Activated CD4-positive, alpha-beta T cell treated with anti-CD3 and anti-CD28 coated beads for 48 hours (primary cell): ENCODE results near the gene FZR1.
A peak's percentile ranks its signal among the peaks of the same experiment; 100 is the strongest.
"Not testable (repeated sequence)": the region's sequence is repeated elsewhere in the genome, so short reads cannot be mapped to it uniquely, and the experiment has no call there.

Experiments used
- DNase-seq: peaks from one replicate; pipeline ENCODE4 v3.0.0-alpha.2; 2020

FZR1 gene

GRCh38 chr19:3497757-3498520, 8.2 kb upstream of the FZR1 start:
- no peak for DNase-seq

GRCh38 chr19:3499738-3500428, 6.2 kb upstream of the FZR1 start:
- DNase-seq = no peak

- DNase-seq = peak; percentile 98
These were observed 5.5 kb upstream of the FZR1 start, which contains the start of gene DOHH for GRCh38 chr19:3500429-3501101. Gene DOHH, minus strand, starts transcription at chr19:3500674. Its CDS starts 3,860 bp downstream, at chr19:3496814.

GRCh38 chr19:3501780-3502179, 4.3 kb upstream of the FZR1 start:
- DNase-seq = no peak

GRCh38 chr19:3503036-3503572, 3.0 kb upstream of the FZR1 start:
- no peak for DNase-seq

- no peak for DNase-seq
These were observed 1.4 kb upstream of the FZR1 start for GRCh38 chr19:3504735-3505134.

GRCh38 chr19:3506384-3507340, 551 bp downstream of the FZR1 start:
- DNase-seq = peak; percentile 43

- DNase-seq = peak; percentile 36
These were observed 1.4 kb downstream of the FZR1 start for GRCh38 chr19:3507371-3508120.

GRCh38 chr19:3508121-3508661, 2.1 kb downstream of the FZR1 start:
- DNase-seq = not testable (repeated sequence)

DNA sequence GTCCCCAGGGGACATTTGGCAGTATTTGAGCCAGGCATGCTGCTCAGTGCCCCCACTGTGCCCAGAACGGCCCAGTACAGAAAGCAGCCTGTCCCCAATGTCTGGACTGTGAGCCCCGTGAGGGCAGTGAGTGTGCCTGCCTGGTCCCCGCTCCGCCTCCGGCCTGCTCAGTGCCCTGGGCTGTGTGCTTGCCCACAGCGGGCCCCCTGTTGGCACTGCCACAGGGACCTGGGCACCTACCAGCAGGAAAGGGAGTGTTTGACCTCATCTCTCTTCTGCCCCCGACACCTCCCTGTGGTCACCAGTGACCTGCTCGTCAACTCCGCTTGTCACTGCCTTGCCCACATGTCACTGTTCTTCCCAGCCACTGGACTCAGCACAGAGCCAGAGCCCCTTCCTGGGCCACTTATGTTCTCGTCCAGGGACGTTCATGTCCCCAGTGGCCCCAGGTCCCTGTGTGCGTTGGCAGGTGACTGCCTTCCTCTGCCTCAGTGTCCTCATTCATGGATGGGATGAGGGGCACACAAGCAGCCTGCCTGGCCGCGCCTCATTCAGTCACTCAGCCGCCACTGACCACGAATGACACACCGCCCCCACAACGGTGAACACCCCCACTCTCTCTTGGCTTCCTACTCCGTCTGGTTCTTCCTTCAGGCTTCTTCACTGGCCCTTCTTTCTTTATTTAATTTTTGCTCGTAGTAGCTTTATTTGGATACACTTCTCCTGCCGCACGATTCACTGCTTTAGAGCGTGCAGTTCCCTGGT, 2.8 kb downstream of the FZR1 start:
- DNase-seq = no peak

GRCh38 chr19:3509566-3509989, 3.5 kb downstream of the FZR1 start:
- peak; percentile 71 for DNase-seq

DNA sequence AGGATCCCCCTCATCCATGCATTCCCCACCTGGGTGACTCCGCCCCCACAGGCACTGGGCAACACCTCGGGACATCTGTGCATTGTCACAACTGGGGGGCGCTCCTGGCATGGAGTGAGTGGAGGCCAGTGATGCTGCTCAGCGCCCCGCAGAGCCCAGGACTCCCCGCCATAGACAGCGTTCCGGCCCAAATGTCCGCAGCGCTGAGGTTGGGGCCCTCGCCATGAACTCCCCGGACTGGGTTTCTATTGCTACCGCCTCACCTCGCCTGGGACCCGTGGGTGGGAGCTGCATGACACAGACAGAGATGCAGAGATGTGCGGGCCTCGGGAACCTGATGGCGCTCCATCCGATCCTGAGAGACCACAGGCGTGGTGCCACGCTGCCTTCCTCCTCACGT, 4.6 kb downstream of the FZR1 start:
- no peak for DNase-seq

- DNase-seq = no peak
These were observed 5.6 kb downstream of the FZR1 start for GRCh38 chr19:3511506-3512251.

DNA sequence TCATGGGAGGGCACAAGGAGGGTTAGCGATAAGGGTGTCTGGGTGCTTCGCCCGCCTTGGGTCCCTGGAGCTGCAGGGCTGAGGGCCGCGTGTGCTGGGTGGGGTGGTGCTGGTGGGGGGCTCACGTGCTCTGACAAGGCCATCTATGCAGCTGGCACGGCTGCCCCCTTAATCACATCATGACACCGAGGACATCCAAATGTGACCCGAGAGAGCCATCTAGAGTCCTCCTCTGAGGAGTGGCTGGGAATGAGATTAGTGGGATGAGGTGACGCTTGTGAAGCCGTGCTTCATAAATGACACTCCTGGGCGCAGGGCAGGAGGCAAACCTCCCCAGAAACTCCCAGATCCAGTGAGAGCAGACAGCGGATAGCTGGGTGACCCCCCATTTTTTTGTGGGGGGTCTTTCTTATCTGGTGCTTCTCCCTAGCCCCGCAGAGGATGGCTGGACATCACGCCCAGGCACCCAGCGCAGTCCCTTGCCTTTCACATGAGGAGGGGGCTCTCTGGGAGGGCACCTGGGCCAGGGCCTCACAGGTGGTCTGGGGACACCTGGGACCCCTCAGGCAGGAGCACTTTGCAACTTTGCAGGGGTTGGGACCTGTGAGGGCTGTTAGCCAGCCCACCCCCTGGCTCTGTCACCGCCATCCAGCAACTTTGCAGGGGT, 6.6 kb downstream of the FZR1 start:
- DNase-seq = no peak

GRCh38 chr19:3513229-3514140, 7.4 kb downstream of the FZR1 start:
- no peak for DNase-seq

DNA sequence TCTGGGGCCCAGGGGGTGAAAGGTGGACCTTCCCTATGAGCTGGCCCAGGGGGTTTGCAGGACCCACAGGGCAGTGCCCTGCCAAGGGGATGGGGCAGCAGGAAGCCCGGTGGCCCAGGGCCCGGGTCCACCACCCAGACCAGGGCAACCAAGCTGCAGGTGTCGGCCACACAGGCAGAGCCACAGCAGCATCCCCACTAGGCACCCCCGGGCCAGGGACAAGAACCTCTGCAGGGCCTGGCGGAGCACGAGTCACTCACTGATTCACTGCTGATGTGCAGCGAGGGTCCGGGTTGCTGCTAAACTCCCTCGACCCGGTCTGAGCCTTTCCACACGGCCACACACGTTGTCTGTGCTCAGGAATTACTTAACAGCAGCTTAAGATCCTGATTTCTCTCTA, 8.8 kb downstream of the FZR1 start:
- DNase-seq = no peak

DNA sequence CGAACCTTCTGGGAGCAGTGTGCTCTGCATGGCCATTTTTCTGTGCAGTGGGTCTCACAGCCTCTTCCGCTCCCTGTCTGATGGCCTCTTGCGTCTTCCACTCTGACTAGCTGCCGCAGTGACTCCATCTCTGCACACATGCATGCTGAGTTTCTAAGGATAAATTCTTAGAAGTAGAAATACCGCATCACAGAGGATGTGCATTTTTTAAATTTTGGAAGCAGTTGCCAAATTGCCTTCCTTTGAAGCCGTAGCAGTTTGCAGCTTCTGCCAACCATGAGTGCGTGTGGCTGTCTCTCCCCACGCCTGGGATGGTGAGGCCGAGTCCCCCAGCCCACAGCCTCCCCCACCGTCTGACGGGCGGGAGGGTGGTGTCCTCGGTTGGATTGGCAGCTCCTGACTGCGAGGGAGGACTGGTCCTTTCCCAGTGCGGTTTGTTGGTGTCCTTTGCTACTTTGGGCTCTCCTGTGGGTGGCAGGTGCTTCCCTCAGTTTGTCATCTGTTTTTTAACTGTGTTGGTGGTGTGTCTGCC, 9.8 kb downstream of the FZR1 start:
- DNase-seq = no peak
